Activated CD8-positive, alpha-beta memory T cell treated with anti-CD3 and anti-CD28 coated beads, Interleukin-2, amount 50 U/mL, for 24 hours (primary cell): Measurements from ENCODE around the gene CDC27.
"Not testable (repeated sequence)": the region's sequence is repeated elsewhere in the genome, so short reads cannot be mapped to it uniquely, and the experiment has no call there.

Experiments used
- DNase-seq: peaks from one replicate; pipeline ENCODE4 v3.0.0-alpha.2; 2020; ENCODE audit errors: extremely low read depth

The CDC27 gene

DNA sequence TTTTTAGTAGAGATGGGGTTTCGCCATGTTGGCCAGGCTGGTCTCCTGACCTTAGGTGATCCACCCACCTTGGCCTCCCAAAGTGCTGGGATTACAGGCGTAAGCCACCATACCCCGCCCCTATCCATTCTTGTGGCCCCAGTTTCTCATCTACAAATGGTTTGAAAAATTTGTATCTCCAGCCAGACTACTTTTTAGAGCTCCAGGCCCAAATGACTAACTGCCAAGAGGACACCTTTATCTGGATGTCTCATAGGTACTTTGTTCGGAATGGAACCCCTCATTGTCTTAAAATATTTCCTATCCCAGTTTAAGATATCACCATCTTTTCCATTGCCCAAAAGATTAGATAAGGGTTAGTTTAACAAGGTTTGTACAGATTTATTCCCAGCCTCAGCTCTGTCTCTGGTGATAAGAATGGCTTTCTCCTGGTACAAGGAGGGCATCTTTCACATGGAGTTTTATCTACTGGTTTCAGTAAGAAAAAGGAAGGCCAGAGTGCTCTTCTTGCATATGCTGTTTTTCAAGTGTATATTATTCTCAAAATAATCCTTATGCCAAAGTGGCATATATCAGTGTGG is 4.9 kb upstream of the CDC27 start:
- DNase-seq, result no peak

DNA sequence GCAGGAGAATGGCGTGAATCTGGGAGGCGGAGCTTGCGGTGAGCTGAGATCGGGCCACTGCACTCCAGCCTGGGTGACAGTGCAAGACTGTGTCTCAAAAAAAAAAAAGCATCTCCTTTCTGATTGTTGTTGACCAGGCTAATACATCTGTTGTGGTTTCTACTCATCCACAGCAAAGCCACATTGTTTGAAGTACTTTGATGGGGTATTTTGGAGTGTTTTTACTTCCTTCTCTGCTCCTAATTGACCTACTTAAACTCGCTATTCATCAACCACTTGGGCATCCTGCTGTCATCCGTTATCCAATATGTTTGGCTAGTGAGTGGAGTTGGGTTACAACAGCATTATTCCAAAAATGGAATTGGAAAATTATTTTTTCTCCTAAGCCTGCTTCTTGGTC is 3.5 kb upstream of the CDC27 start:
- DNase-seq, result no peak

DNA sequence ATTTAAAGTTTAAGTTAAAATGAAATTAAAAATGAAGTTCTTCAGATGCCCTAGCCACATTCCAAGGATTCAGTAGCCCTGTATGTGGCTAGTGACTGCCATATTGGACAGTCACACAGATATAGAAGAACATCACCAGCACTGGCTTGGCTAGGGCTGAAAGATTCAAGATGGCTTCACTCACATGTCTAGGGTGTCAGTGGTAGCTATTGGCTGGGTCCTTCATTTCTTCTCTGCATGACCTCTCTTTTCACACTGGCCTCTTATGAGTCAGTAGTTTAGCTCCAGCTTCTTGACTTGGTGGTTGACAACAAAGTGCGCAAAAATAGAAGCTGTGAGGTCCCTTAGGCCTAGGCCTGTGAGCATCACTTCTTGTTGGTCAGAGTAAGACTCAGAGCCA is 1.7 kb upstream of the CDC27 start:
- DNase-seq, result no peak

DNA sequence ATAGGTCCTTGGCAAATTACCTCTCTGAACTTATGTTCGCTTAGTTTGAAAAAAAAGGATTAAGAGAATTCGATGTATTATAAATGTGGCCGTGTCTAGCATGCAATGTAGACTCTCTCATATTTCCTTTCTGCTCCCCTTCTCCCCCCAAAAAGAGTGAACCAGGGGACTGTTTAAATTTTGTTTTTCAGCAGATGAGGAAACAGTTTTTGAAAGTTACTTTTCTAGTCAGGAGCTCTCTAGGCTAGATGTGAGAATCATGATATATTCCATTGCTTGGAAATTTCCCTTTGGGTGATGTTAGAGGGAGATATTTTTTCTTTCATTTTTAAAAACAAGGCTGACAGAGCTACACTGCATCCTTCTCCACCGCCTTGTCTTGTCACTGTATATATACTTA is 1.1 kb upstream of the CDC27 start:
- no peak for DNase-seq

DNA sequence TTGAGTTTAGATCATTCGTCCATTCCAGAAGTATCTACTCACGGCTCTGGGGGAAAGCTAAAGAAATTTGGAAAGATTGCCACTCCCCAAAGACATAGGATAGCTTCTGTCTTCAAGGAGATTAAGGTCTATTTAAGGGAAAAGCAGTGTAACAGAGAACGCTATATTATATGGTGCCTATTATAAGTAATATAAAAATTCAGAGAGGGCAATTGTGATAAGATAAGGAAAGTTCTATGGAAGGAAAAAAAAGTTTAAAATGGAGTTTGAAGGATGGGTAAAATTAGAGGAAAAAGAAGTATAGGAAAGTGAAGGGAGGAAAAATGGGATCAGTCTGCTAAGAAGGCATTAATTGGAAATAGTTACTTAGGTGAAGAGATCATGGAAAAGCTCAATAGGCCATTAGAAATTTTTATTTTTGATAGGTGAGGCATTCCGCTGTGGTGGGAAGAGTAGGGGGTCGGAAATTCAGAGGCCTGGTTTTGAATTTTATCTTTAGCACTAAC is 690 bp upstream of the CDC27 start:
- DNase-seq, result no peak

DNA sequence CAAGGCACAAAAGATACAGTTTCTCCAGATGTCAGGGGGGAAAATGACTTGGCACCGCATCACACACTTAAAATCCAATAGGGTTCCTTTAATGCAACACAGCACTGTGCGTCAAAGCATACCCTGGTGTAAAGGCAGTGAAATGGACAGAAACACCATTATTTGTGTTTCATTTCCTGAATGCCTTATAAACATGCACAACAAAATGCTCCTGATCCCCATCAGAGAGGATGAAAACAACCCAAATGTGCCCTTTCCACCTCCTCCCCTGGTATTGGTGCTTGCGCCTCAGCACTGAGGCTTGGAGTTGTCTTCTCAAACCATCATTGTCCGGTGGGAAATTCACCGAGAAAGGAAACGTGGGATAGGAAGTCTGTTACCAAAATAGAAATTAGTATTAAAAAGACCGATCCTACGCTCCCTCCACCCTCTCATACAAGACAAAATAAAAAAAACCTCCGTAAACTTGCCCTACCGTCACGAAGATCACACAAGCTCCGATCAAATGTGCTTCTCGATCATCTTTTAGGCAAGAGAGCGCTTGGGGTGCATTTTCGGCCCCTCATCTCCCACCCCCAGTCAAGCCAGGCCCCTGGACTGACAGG is 722 bp downstream of the CDC27 start:
- DNase-seq, result no peak

DNA sequence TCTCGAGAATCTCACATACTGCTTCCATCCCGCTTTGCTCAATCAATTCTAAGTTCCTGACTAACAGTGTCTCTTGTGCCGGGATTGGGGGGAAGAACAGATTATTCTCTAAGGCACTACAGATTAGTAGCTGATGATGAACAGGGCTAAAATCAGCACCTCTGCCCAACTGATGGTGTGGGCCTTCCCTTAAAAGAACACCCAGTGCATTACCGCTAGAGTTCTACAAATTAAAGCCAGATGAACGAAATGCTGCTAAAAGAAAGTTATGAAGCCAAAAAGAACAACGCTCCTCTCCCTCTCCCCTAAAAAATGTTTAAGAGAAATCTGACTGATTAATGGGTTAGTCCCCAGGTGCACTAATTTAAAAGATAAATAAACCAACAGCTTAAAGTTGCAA is 4.4 kb downstream of the CDC27 start:
- DNase-seq, result no peak

DNA sequence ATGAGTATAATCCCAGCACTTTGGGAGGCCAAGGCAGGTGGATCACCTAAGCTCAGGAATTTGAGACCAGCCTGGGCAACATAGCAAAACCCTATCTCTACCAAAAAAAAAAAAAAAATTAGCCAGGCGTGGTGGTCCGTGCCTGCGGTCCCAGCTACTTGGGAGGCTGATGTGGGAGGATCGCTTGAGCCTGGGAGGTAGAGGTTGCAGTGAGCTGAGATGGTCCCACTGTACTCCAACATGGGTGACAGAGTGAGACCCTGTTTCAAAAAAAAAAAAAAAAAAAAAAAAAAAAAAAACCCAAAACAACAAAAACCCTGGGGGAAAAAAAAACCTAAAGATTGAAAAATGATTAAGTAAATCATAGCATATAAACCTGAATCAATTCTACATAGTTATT is 8.1 kb downstream of the CDC27 start:
- DNase-seq, result not testable (repeated sequence)

DNA sequence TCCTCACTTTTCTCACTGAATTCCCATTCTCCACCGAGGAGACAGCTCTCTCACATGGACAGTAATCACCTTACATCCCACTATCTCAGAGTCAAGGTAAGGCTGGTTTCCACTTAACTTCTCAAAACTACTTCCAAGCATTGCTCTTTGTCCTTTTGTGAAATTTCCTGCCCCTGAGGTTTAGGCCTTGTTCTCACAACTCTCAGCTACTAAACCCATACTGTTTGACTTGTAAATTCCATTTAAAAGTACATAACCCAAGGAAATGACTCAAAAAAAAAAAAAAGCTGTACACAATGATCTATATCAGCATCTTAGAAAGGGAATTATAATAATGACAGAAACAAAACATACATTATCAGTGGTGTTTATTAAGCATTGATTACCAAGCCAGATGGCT is 8.8 kb downstream of the CDC27 start:
- DNase-seq, result no peak

DNA sequence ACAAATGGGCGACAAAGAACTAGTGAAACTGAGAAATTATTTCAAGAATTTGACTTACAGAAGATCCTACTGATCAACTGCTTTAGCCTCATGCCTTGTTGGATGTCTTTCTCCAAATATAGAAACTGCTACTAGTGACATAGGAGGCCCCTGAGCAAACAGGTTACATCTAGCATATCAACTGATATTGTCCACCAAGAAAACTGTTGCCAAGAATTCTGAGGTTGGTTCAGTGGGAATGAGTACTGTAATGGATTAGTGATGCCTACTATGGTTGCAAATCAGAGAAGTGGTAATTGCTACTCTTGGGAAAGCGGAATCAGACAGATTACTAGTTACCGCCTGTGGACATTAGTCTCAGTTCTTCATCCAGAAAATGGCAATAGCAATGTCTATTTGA is 10.0 kb downstream of the CDC27 start:
- DNase-seq, result no peak

DNA sequence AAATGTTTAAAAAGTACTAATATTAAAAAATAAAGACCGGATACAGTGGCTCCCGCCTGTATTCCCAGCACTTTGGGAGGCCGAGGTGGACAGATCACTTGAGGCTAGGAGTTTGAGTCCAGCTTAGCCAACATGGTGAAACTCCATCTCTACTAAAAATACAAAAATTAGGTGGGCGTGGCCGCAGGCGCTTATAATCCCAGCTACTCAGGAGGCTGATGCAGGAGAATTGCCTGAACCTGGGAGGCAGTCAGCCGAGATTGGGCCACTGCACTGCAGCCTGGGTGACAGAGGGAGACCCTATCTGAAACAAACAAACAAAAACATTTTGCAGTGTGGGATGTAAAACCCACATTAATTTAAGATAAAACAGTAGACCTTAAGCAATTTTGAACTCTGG is 11.8 kb downstream of the CDC27 start:
- no peak for DNase-seq

DNA sequence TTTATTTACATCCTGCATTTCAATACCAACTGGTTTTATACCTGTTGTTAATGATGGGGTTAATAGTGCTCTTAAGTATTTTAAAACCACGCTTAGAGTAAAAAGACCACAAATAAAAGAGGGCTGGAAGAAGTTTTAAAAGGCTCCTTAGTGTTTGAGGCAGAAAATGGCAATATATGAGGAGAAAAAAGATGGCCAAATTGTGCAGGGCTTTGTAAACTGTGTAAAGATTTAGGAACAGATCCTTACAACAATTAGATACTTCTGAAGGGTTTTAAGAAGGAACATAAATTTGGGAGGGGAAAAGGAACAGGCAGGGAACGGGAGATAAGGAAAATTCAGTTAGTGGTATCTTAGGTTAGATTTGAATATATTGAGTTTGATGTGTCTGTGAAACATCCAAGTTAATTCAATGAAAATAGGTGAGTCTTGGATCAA is 12.7 kb downstream of the CDC27 start:
- DNase-seq, result no peak

DNA sequence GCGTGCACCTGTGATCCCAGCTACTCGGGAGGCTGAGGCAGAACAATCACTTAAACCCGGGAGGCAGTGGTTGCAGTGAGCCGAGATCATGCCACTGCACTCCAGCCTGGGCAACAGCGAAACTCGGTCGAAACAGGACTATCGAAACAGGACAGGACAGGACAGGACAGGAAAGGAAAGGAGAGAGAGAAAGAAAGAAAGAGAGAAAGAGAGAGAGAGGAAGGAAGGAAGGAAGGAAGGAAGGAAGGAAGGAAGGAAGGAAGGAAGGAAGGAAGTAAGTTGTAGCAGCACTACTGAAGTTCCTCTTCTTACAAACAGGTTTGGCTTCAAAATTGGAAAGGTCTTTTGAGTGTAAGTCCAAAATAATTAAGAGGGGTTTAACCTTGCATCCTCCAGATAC is 14.3 kb downstream of the CDC27 start:
- not testable (repeated sequence) for DNase-seq

DNA sequence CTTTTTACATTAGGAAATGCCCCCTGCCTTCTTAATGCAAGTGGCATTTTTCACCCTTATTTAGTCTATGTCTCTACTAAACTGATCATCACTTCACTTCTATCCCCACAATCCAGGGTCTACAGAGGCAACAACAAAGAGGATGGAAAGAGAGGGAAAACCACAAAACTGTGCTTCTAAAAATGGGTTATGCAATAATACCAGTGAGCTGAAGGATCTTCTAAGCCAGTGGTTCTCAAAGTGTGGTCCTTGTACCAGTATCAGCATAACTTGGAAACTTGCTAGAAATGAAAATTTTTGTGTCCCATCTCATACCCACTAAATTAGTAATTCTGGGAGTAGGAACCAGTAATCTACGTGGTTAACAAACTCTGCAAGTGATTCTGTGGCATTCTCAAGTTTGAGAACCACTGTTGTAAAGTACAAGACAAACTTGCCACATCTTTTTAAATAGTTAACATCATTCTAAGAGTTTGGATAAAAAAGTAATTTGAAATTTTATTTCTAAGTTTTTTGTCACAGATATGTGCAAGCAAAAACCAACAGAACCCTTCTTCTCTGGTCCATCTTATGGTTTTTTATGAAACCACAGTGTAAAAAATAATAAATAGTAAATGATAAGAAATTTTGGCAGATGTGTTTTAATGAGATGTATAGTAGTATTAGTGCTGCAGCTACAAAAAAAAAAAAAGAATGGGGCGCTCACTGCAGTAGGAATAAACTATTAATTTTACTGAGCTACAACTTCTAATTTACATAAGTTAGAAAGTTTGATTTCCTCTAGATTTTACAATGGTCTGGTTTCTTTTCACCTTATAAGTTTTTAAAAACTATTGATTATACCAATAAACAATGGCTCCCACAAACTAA is 16.2 kb downstream of the CDC27 start:
- DNase-seq, result no peak

DNA sequence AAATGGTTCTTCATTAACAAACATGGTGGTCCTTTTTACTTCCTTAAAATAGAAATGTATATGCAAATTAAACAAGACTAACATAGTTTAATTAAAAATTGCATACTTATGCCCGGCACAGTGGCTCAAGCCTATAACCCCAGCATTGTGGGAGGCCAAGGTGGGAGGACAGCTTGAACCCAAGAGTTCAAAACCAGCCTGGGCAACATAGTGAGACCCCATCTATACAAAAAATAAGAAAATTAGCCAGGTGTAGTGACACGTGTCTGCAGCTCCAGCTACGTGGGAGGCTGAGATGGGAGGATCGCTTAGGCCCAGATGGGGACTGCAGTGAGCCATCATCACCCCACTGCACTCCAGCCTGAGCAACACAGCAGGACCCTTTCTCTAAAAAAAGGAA is 18.4 kb downstream of the CDC27 start:
- no peak for DNase-seq

DNA sequence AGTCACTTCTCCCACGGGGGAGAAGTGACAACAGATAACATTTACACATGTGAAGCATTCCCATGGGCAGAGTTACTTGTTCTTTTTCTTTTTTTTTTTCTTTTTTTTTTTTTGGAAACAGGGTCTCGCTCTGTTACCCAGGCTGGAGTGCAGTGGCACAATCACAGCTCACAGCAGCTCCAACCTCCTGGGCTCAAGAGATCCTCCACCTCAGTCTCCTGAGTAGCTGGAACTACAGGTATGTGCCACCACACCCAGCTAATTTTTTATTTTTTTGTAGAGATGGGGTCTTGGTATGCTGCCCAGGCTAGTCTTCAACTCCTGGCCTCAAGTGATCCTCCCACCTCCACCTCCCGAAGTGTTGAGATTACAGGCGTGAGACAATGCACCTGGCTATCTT is 20.2 kb downstream of the CDC27 start:
- not testable (repeated sequence) for DNase-seq

DNA sequence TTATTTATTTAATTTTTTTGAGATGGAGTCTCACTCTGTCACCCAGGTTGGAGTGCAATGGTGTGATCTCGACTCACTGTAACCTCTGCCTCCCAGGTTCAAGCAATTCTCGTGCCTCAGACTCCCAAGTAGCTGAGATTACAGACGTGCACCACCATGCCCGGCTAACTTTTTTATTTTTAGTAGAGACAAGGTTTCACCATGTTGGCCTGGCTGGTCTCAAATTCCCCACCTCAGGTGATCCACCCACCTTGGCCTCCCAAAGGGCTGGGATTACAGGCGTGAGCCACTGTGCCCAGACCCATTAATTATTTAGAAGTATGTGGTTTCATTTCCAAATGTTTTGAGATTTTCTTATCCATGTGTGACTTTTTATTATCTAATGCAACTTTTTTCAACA is 22.2 kb downstream of the CDC27 start:
- not testable (repeated sequence) for DNase-seq

DNA sequence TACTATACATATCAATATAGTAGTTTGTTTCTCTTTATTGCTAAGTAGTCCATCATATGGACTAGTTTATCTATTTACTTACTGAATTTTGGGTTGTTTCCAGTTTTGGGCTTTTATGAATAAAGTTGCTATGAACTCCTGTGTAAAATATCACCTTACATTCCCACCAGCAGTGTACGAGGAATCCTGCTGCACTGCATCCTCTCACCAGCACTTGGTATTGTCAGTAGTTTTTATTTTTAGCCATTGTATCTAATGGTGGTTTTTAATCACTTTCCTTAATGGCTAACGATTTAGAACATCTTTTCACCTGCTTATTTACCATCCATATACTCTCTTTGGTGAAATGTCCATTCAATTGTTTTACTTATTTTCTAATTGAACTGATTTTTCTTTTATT is 24.0 kb downstream of the CDC27 start:
- no peak for DNase-seq

DNA sequence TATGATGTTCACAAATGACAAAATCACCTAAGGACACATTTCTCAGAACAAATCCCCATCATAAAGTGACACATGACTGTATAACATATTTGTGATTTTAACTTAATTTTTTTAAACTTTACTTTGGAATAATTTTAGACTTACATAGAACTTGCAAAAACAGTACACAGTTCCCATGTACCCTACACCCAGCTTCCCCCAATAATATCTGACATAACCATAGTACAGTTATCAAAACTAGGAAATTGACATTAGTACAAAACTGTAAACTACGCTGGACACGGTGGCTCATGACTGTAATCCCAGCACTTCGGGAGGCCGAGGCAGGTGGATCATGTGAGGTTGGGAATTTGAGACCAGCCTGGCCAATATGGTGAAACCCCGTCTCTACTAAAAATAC is 24.8 kb downstream of the CDC27 start:
- DNase-seq, result no peak

DNA sequence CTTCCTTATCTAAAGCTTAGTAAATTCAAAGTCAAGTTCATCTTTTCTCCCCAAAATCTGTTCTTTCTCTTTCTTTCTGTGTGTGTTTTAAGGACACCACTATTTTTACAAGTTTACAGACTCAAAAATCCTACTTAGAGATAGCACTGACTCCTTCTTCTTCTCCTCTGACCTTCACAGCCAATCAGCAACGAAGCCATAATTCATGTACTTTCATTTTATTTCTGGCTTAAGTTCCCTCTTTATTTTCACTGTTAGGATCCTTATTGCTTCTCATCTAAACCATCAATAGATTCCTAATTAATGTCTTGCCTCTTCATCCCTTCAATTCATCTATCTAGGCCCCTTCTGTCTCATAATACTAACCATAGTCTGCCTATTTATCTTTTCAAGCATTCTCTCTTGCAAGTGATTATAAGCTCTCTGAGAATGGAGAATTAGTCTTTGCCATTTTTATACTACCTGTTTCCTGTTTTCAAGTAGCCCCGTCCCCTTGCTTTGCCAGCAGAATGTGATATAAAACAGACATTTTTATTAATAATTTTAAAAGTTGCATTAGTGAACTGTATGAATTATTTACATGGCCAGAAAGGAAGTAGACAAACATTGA is 27.0 kb downstream of the CDC27 start:
- DNase-seq, result no peak

DNA sequence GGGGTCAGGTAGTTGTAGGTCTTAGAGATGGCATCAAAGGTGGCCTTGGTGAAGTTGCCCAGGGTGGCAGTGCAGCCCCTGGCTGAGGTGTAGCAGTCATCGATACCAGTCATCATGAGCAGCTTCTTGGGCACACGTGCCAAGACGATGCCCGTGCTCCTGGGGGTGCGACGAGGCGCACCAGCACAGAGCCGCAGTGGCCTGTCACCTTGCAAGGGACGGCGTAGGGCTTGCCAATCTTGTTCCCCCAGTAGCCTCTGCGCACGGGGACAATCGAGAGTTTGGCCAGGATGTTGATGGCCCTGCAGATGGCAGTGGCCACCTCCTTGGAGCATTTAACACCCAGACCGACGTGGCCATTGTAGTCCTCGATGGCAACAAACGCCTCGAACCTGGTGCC is 29.8 kb downstream of the CDC27 start:
- no peak for DNase-seq

DNA sequence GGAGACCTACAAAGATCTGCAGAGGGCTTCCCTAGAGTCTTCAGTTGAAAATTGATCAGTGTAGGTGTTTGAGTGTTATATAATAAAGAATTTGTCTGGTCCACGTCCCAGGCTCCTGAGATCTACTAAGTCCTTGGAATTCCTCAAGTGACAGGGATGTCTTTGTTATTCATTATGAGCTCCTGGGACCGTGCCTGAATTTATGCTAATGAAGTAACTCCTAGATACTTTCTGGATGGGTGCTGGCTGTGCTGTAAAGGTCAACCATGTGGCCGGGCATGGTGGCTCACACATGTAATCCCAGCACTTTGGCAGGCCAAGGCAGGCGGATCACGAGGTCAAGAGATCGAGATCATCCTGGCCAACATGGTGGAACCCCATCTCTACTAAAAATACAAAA is 43.7 kb downstream of the CDC27 start:
- no peak for DNase-seq

DNA sequence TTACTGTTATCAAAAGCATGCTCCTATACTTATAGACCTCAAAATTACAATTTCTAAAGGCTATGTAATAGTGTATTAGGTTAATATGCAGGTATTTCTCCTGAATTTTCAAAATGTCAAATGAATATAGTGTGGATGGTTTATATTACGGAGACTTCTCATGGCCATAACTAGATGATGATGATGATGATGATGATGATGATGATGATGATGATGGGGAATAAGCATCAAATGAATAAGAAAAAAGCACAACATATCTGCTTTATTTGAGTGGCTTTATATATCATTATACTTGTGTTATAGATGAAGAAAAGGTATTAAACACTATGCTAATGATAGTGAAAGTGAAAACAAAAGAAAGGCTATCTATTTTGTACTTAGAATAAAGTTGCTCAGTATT is 53.9 kb downstream of the CDC27 start:
- DNase-seq, result no peak
